ENCODE results near the gene TPH2.

The TPH2 gene

DNA sequence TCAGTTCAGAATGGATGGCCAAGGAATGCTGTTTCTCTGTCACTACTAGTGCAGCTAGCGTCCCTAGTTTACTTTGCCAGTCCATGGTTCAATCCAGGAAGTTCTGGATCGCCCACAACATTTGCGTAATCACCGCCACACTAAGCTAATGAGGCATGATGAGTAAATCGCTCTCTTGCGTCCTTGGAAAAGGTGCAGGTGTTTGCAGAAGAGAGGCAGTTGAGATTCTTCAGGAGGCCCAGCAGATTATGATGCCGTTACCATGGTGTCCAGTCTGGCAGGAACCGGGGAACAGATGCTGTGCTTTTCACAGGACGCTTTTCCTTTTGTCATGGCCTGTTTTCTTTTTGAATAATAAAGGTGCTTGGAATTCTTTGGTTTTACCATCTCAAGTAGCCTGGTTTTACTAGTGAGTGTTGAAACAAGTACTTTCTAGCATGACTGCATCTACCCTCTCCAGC lies 9.0 kb downstream of the TPH2 start:
- TF ChIP-seq, protein P1, sequence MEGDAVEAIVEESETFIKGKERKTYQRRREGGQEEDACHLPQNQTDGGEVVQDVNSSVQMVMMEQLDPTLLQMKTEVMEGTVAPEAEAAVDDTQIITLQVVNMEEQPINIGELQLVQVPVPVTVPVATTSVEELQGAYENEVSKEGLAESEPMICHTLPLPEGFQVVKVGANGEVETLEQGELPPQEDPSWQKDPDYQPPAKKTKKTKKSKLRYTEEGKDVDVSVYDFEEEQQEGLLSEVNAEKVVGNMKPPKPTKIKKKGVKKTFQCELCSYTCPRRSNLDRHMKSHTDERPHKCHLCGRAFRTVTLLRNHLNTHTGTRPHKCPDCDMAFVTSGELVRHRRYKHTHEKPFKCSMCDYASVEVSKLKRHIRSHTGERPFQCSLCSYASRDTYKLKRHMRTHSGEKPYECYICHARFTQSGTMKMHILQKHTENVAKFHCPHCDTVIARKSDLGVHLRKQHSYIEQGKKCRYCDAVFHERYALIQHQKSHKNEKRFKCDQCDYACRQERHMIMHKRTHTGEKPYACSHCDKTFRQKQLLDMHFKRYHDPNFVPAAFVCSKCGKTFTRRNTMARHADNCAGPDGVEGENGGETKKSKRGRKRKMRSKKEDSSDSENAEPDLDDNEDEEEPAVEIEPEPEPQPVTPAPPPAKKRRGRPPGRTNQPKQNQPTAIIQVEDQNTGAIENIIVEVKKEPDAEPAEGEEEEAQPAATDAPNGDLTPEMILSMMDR (IDR thresholded peaks at IDR 0.05; ENCODE audit: low read depth, low read length, missing control alignments) = no peak
- no peak for DNase-seq (ENCODE audit: extremely low read depth, low read depth)
- no peak overlapping the region for H3K4me3 ChIP-seq (replicated peaks; ENCODE audit: low read depth, low read length)

DNA sequence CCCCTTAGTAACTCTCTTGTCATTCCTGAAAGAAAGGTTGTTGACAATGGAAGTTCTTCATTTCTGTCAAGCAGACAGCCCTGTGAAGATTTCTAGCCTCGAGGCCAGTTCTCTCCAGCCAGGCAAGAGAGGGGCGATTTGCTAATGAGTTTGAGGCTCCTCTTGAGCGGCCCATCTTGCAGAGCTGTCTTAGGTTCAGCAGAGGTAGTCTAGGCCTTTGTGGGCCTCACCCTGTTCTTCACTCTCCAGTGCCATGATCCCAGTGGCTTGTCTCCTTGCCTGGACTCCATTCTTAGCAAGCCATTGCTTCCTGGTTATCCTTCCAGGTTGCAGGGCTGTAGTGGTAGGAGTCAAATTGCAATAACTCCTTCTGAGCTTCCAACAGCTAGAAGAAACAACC lies 9.7 kb downstream of the TPH2 start:
- DNase-seq (ENCODE audit: extremely low read depth, low read depth) = no peak
- TF ChIP-seq, protein P1 (IDR thresholded peaks at IDR 0.05; ENCODE audit: low read depth, low read length, missing control alignments) = no peak
- H3K4me3 ChIP-seq (replicated peaks; ENCODE audit: low read depth, low read length) = no peak overlapping the region

DNA sequence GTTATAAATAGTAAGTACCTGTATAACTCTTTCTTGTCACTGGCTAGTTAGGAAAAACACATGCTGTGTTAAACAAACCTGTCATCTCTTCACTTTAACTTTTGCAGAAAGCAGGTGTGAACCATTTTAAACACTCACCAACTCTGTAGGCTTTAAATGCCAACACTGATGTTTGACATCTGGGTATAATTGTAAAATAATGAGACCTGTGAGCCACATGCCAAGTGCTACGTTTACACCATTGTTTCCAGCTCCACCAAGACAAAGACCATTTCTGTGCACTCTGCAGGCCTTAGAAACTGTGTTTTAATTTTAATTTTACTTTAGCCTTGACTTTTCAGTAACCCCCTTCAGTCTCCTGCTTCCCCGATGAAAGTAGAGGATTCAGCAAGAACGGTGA lies 11.0 kb downstream of the TPH2 start:
- H3K4me3 ChIP-seq (replicated peaks; ENCODE audit: low read depth, low read length) = no peak overlapping the region
- TF ChIP-seq, protein P1 (IDR thresholded peaks at IDR 0.05; ENCODE audit: low read depth, low read length, missing control alignments) = no peak
- DNase-seq (ENCODE audit: extremely low read depth, low read depth) = no peak

DNA sequence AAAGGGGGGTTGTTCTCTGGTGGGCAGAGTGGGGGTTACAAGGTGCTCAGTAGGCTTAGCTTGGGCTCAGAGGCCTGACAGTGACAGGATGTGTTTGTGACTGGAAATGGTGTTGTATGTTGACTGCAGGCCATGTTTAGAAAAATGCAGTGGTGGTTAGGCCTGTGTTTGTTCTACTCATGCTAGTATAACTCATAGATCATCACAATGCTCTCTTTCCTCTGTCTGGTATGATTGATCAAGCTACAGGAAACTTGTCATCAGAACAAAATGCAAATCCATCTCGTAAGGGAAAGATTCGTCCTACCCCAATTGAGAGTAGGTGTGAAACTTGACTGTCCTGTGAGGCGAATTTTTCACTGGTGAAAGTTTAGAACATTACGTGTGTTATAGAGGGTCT lies 11.8 kb downstream of the TPH2 start:
- DNase-seq (ENCODE audit: extremely low read depth, low read depth) = no peak
- TF ChIP-seq, protein P1 (IDR thresholded peaks at IDR 0.05; ENCODE audit: low read depth, low read length, missing control alignments) = no peak
- H3K4me3 ChIP-seq (replicated peaks; ENCODE audit: low read depth, low read length) = no peak overlapping the region

DNA sequence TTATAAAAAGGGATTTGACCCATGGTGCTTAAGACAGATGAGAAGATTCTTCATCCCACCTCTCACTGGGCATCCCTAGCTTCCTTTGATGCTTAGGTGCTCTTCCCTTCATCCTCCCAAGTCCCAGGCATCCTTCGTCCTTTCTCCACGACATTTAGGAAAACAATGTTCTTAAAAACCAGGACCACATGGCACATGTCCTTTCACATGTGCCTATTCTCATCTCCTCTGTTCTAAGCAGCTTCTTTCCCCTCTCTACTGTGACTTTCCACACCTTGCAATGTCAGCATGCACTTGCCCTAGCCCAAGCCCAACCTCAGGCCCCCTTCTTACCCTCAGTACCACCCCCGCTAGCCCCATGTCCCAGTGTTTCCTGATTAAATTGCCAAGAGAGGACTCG lies 12.2 kb downstream of the TPH2 start:
- TF ChIP-seq, protein P1 (IDR thresholded peaks at IDR 0.05; ENCODE audit: low read depth, low read length, missing control alignments) = no peak
- DNase-seq (ENCODE audit: extremely low read depth, low read depth) = no peak
- no peak overlapping the region for H3K4me3 ChIP-seq (replicated peaks; ENCODE audit: low read depth, low read length)

DNA sequence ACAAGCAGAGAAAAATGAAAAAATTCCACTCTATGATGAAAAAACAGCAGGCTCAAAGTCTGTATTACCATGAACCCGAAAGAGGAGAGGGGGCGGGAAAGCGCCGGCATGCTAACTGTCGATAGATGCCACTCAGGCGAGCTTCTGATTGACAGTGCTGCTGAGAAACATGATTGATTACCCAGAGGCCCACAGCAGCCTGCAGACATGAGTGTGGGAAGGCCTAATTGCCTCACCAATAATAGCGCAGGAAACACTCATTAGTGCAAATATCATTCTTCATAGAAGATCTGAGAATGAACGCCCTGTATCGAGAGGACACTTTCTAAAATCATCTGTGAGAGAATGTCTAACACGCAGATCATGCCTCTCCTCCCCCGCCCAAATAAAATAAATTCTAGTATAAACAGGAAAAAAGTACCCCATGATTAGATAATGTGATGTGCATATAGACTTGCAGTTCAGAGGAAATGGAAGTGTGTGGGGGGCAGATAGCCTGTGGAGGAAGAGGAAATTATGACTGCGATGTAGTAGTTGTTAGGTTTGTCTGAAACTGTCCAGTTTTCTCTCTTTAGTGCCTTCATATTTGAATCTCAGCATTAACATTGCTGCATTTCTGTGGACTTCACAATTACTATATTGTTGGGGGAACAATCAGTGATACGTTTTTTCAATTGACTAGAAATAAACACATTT lies 15.6 kb downstream of the TPH2 start:
- no peak overlapping the region for H3K4me3 ChIP-seq (replicated peaks; ENCODE audit: low read depth, low read length)
- TF ChIP-seq, protein P1 (IDR thresholded peaks at IDR 0.05; ENCODE audit: low read depth, low read length, missing control alignments) = no peak
- DNase-seq (ENCODE audit: extremely low read depth, low read depth) = no peak

DNA sequence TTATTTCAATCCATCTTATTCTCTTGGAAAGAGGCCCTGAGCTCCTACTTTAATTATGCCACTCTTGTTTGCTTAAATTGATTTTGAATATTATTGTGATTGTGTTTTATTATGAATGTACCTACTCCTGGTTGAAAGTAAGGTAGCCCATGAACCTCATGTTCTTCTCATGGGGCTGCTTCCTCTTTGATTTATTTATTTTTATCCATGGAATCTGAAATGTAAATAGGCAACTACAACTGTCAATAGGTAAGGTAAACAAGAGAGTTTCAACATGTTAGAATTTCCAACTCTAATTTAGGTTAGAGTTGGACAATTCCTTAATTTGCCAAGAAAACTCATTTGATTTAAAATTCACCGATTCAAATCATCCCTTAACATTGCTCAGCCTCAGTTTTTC lies 16.2 kb downstream of the TPH2 start:
- DNase-seq (ENCODE audit: extremely low read depth, low read depth) = no peak
- H3K4me3 ChIP-seq (replicated peaks; ENCODE audit: low read depth, low read length) = no peak overlapping the region
- TF ChIP-seq, protein P1 (IDR thresholded peaks at IDR 0.05; ENCODE audit: low read depth, low read length, missing control alignments) = no peak

All from HFF-Myc (cell line).